SK-N-SH treated with all-trans-retinoic acid at 6 μM for 48 hours (cell line): Measurements from ENCODE around the gene PPP5C.

ENCODE experiments used
- ATAC-seq: fragments of 200-7000 bp; cut with Tn5 transposase; 3 replicates; pipeline ENCODE4 v1.9.1; 2020; ENCODE audit warnings: mild to moderate bottlenecking, moderate library complexity
- ARNTL ChIP-seq: fragments of 450-650 bp; formaldehyde crosslinking; IDR thresholded peaks from 2 replicates; pipeline ENCODE4 v1.5.0; 2020; ENCODE audit warnings: low read depth, mild to moderate bottlenecking, moderate library complexity, borderline replicate concordance
- BACH2 ChIP-seq: fragments of 250-450 bp; sonication (Bioruptor Pico); IDR thresholded peaks from 2 replicates; pipeline ENCODE4 v1.9.0; 2021; ENCODE audit warnings: mild to moderate bottlenecking, borderline replicate concordance
- CSDC2 ChIP-seq: fragments of 250-450 bp; sonication (Bioruptor Pico); IDR thresholded peaks from 2 replicates; pipeline ENCODE4 v1.5.0; 2020; ENCODE audit warnings: mild to moderate bottlenecking, moderate library complexity
- CSRNP3 ChIP-seq: fragments of 250-450 bp; sonication (Bioruptor Pico); IDR thresholded peaks from 2 replicates; pipeline ENCODE4 v1.5.1; 2021; ENCODE audit warnings: mild to moderate bottlenecking, moderate library complexity
- ESRRG ChIP-seq: fragments of 250-450 bp; sonication (Bioruptor Pico); IDR thresholded peaks from 2 replicates; pipeline ENCODE4 v1.6.1; 2021; ENCODE audit warnings: mild to moderate bottlenecking
- GLIS3 ChIP-seq: fragments of 250-450 bp; sonication (Bioruptor Pico); IDR thresholded peaks from 2 replicates; pipeline ENCODE4 v1.5.0; 2020; ENCODE audit warnings: mild to moderate bottlenecking, moderate library complexity
- ISL1 ChIP-seq: fragments of 250-450 bp; sonication (Bioruptor Pico); IDR thresholded peaks from 2 replicates; pipeline ENCODE4 v2.1.2; 2022; ENCODE audit warnings: mild to moderate bottlenecking, moderate library complexity
- OSR1 ChIP-seq: fragments of 250-450 bp; sonication (Bioruptor Pico); IDR thresholded peaks from 2 replicates; pipeline ENCODE4 v1.8.0; 2022; ENCODE audit warnings: moderate library complexity, mild to moderate bottlenecking, inconsistent platforms
- PPARA ChIP-seq: fragments of 250-450 bp; sonication (Bioruptor Pico); IDR thresholded peaks from 2 replicates; pipeline ENCODE4 v1.5.0; 2020; ENCODE audit warnings: mild to moderate bottlenecking, borderline replicate concordance
- SNAI2 ChIP-seq: fragments of 250-450 bp; sonication (Bioruptor Pico); IDR thresholded peaks from 2 replicates; pipeline ENCODE4 v1.5.0; 2020; ENCODE audit warnings: mild to moderate bottlenecking, moderate library complexity
- TCF4 ChIP-seq: fragments of 250-450 bp; sonication (Bioruptor Pico); IDR thresholded peaks from 2 replicates; pipeline ENCODE4 v1.8.0; 2021; ENCODE audit warnings: mild to moderate bottlenecking, moderate library complexity, borderline replicate concordance
- TOX ChIP-seq: fragments of 250-450 bp; sonication (Bioruptor Pico); IDR thresholded peaks from 2 replicates; pipeline ENCODE4 v1.8.0; 2021; ENCODE audit warnings: mild to moderate bottlenecking, moderate library complexity, borderline replicate concordance
- TSHZ2 ChIP-seq: fragments of 250-450 bp; sonication (Bioruptor Pico); IDR thresholded peaks from 2 replicates; pipeline ENCODE4 v1.5.0; 2020; ENCODE audit warnings: mild to moderate bottlenecking, moderate library complexity
- ZC3H10 ChIP-seq: fragments of 250-450 bp; sonication (Bioruptor Pico); IDR thresholded peaks from 2 replicates; pipeline ENCODE4 v1.5.1; 2021; ENCODE audit warnings: mild to moderate bottlenecking, moderate library complexity
- ZFP3 ChIP-seq: fragments of 250-450 bp; sonication (Bioruptor Pico); IDR thresholded peaks from 2 replicates; pipeline ENCODE4 v1.5.0; 2020; ENCODE audit warnings: mild to moderate bottlenecking, moderate library complexity
- ZFP30 ChIP-seq: fragments of 450-650 bp; formaldehyde crosslinking; IDR thresholded peaks from 2 replicates; pipeline ENCODE4 v1.5.0; 2022; ENCODE audit warnings: mild to moderate bottlenecking, moderate library complexity
- ZNF565 ChIP-seq: fragments of 450-650 bp; formaldehyde crosslinking; conservative IDR thresholded peaks from 2 replicates; pipeline ENCODE4 v1.5.0; 2020; ENCODE audit warnings: low read depth, mild to moderate bottlenecking, moderate library complexity
- ZNF70 ChIP-seq: fragments of 450-650 bp; formaldehyde crosslinking; IDR thresholded peaks from 2 replicates; pipeline ENCODE4 v1.5.0; 2020; ENCODE audit warnings: mild to moderate bottlenecking, moderate library complexity
- ZNF8 ChIP-seq: fragments of 450-650 bp; formaldehyde crosslinking; IDR thresholded peaks from 2 replicates; pipeline ENCODE4 v1.5.0; 2020; ENCODE audit warnings: mild to moderate bottlenecking, moderate library complexity
- TF ChIP-seq, protein P1 (sequence below): fragments of 250-450 bp; sonication (Bioruptor Pico); IDR thresholded peaks from 2 replicates; pipeline ENCODE4 v1.8.0; 2021; ENCODE audit warnings: low read depth, mild to moderate bottlenecking, moderate library complexity, borderline replicate concordance
- TF ChIP-seq, protein P2 (sequence below): fragments of 250-450 bp; sonication (Bioruptor Pico); IDR thresholded peaks from 2 replicates; pipeline ENCODE4 v1.8.0; 2020; ENCODE audit warnings: mild to moderate bottlenecking, moderate library complexity, borderline replicate concordance
- TF ChIP-seq, protein P3 (sequence below): fragments of 250-450 bp; sonication (Bioruptor Pico); IDR thresholded peaks from 2 replicates; pipeline ENCODE4 v1.5.1; 2020; ENCODE audit warnings: low read depth, mild to moderate bottlenecking, moderate library complexity

PPP5C gene

DNA sequence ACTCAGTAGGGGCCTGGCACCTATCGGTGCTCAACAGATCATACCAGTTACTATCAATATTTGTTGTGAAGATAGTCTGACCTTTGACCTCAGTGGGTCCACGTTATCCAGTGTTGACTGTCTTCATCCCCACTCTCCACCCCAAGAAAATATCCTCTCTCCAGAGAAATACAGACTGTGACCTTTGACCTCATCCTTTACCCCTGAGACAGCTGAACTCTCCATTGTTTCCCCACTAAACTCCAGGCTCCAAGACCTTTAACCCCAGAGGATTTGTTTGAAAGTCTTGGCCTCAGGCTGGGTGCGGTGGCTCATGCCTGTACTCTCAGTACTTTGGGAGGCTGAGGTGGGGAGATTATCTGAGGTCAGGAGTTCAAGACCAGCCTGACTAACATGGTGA, 22.6 kb upstream of the PPP5C start:
- no peak for TF ChIP-seq TSHZ2
- TF ChIP-seq ZNF8, result no peak
- no peak for TF ChIP-seq OSR1
- TF ChIP-seq CSDC2 (CRISPR knock-in tag), result no peak
- no peak for TF ChIP-seq TCF4 (CRISPR knock-in tag)
- no peak for TF ChIP-seq GLIS3 (CRISPR knock-in tag)
- TF ChIP-seq BACH2 (CRISPR knock-in tag), result no peak
- TF ChIP-seq, protein P1, sequence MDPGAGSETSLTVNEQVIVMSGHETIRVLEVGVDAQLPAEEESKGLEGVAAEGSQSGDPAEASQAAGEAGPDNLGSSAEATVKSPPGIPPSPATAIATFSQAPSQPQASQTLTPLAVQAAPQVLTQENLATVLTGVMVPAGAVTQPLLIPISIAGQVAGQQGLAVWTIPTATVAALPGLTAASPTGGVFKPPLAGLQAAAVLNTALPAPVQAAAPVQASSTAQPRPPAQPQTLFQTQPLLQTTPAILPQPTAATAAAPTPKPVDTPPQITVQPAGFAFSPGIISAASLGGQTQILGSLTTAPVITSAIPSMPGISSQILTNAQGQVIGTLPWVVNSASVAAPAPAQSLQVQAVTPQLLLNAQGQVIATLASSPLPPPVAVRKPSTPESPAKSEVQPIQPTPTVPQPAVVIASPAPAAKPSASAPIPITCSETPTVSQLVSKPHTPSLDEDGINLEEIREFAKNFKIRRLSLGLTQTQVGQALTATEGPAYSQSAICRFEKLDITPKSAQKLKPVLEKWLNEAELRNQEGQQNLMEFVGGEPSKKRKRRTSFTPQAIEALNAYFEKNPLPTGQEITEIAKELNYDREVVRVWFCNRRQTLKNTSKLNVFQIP (CRISPR knock-in tag), result no peak
- no peak for TF ChIP-seq ARNTL (CRISPR knock-in tag)
- no peak for TF ChIP-seq ZNF70 (CRISPR knock-in tag)
- no peak for TF ChIP-seq ZC3H10
- TF ChIP-seq ISL1 (CRISPR knock-in tag), result no peak
- no peak for TF ChIP-seq CSRNP3 (CRISPR knock-in tag)
- TF ChIP-seq, protein P2, sequence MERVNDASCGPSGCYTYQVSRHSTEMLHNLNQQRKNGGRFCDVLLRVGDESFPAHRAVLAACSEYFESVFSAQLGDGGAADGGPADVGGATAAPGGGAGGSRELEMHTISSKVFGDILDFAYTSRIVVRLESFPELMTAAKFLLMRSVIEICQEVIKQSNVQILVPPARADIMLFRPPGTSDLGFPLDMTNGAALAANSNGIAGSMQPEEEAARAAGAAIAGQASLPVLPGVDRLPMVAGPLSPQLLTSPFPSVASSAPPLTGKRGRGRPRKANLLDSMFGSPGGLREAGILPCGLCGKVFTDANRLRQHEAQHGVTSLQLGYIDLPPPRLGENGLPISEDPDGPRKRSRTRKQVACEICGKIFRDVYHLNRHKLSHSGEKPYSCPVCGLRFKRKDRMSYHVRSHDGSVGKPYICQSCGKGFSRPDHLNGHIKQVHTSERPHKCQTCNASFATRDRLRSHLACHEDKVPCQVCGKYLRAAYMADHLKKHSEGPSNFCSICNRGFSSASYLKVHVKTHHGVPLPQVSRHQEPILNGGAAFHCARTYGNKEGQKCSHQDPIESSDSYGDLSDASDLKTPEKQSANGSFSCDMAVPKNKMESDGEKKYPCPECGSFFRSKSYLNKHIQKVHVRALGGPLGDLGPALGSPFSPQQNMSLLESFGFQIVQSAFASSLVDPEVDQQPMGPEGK, result no peak
- TF ChIP-seq, protein P3, sequence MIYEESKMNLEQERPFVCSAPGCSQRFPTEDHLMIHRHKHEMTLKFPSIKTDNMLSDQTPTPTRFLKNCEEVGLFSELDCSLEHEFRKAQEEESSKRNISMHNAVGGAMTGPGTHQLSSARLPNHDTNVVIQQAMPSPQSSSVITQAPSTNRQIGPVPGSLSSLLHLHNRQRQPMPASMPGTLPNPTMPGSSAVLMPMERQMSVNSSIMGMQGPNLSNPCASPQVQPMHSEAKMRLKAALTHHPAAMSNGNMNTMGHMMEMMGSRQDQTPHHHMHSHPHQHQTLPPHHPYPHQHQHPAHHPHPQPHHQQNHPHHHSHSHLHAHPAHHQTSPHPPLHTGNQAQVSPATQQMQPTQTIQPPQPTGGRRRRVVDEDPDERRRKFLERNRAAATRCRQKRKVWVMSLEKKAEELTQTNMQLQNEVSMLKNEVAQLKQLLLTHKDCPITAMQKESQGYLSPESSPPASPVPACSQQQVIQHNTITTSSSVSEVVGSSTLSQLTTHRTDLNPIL (CRISPR knock-in tag), result no peak
- TF ChIP-seq PPARA (CRISPR knock-in tag), result no peak
- no peak for TF ChIP-seq SNAI2 (CRISPR knock-in tag)
- TF ChIP-seq ZFP30 (CRISPR knock-in tag), result no peak
- TF ChIP-seq, all 23 proteins: peak for 0
- ATAC-seq, result no peak

DNA sequence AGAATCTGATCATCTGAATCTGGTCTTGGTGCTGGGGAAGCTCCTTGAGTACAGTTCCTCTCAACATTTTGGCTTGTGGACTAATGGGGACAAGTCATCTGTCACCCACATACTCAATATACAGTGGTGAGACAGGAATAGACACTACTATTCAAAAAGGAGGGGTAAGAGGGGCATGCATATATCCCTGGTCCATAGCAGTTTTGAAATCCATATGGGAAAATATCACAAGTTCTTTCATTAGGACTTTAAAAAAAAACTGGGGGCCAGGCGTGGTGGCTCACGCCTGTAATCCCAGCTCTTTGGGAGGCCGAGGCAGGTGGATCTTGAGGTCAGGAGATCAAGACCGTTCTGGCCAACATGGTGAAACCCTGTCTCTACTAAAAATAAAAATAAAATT, 20.3 kb upstream of the PPP5C start:
- no peak for ATAC-seq
- TF ChIP-seq GLIS3 (CRISPR knock-in tag) (no peak), TCF4 (CRISPR knock-in tag) (no peak), ESRRG (CRISPR knock-in tag) (no peak), ISL1 (CRISPR knock-in tag) (no peak)
- TF ChIP-seq, protein P3 (CRISPR knock-in tag), result no peak

DNA sequence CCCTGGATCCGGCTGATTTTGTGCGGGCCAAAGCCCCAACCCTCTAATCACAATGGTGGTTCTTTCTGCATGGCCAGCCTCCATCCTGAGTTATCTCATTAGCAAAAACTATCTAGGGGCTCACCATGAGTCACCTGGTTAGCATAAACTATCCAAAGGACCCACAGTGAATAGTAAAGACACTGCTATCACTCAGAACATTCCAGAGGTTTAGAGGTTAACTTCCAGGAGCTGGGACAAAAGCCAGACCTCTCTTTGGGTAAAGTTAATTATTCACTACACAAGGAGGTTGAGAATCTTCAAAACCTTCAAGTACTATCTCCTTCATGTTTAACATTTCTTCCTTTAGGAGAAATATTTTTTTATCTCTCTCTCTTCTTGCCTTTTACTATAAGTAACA, 18.8 kb upstream of the PPP5C start:
- no peak for ATAC-seq
- TF ChIP-seq ZNF70 (CRISPR knock-in tag), result no peak
- TF ChIP-seq OSR1, result no peak
- TF ChIP-seq TOX (CRISPR knock-in tag), result no peak
- no peak for TF ChIP-seq ISL1 (CRISPR knock-in tag)
- TF ChIP-seq TSHZ2, result no peak
- TF ChIP-seq ZFP30 (CRISPR knock-in tag), result no peak
- TF ChIP-seq PPARA (CRISPR knock-in tag), result no peak
- no peak for TF ChIP-seq BACH2 (CRISPR knock-in tag)
- TF ChIP-seq ZC3H10, result no peak
- TF ChIP-seq ZFP3 (CRISPR knock-in tag), result no peak
- TF ChIP-seq SNAI2 (CRISPR knock-in tag), result no peak
- TF ChIP-seq ARNTL (CRISPR knock-in tag), result no peak
- TF ChIP-seq ZNF565 (CRISPR knock-in tag), result no peak
